ENCODE results near the gene ATP6V1E1. TPM values are rescaled to one million over a fixed set of nuclear protein-coding genes. Genes with fewer than 3 reads are reported as not detected.
A peak's percentile ranks its signal among the peaks of the same experiment; 100 is the strongest.
"Not testable (repeated sequence)": the region's sequence is repeated elsewhere in the genome, so short reads cannot be mapped to it uniquely, and the experiment has no call there.

Gene ATP6V1E1
- total RNA-seq, 2 donors from 2014 or later: 129 to 144 TPM

DNA sequence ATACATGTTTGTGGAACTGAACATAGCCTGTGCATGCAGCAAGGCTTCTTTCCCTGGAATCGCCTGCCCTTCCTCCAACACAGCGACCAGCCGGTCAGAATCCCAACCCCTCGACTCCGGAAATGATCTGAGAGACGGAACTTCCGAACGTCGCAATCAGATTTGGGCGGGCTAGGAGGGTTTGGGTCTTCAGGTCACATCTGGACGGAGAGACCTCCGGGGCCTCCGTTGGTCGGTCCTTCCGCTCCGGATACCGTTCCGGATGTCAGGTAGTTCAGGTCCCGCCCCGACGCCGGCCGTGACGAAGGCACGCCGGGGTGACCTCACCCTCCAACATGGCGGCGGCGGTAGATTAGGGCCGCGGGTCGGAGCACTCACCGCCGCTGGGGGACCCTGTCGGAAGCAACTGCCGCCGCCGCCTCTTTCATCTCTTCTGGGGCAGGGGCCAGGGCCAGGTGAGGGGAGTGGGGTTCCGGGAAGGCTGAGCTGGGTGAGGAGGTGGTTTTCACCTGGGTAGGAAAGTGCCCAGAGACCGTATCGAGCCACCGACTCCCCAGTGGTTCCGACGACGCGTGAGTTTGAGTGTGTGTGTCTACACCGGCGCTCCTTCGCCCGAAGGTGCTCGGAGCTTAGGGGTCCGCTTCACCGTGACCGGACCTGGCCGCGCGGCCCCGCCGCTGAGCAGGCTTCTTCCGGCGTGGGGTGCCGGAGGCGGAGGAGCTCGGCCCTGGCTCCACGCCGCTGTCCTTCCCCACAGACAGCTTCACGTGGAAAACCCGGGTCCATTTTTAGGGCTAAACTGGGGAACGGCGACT, 10.1 kb upstream of the ATP6V1E1 start, which contains the start of gene BCL2L13:
Gene BCL2L13 (plus strand): TSS at position 326 of the 815 bp plus-strand sequence. CDS start 16,955 bp downstream, outside the sequence.
- Histone ChIP-seq H3K9ac (ENCODE audit: extremely low read depth, low read length, poor library complexity, severe bottlenecking) (peak within 1 kb of the TSS; percentile 98), H3K9me3 (ENCODE audit: control insufficient read depth, low read length) (no peaks in the 10 kb centered on the region), H3K27me3 (ENCODE audit: control insufficient read depth, insufficient read depth, low read length, poor library complexity, severe bottlenecking) (no peaks in the 10 kb centered on the region), H3K36me3 (ENCODE audit: control insufficient read depth, insufficient read depth, low read length) (peaks cover 13% of the 10 kb centered on the region), H3K4me1 (ENCODE audit: control insufficient read depth, insufficient read depth, low read length) (no peaks in the 10 kb centered on the region), H3K27ac (ENCODE audit: low read depth, low read length) (peak within 1 kb of the TSS; percentile 93), H3K4me3 (ENCODE audit: low read length) (peak within 1 kb of the TSS; percentile 94)
- WGBS, 2 experiments (ENCODE audit: insufficient coverage in 1 of 2, insufficient read length in 1 of 2): 0% methylated on average over 22 to 70 of the region's 70 CpGs
- Mint-ChIP-seq H3K27ac (peak within 1 kb of the TSS; percentile 98), H3K27me3 (ENCODE audit: insufficient read depth) (no peaks in the 10 kb centered on the region), H3K4me1 (peaks cover 12% of the 10 kb centered on the region), H3K9me3 (peaks cover 10% of the 10 kb centered on the region), H3K4me3 (peak within 1 kb of the TSS; percentile 81), H3K36me3 (ENCODE audit: low read depth) (peaks cover 18% of the 10 kb centered on the region)
- DNase-seq: peak; percentile 97
- TF ChIP-seq, protein P1, sequence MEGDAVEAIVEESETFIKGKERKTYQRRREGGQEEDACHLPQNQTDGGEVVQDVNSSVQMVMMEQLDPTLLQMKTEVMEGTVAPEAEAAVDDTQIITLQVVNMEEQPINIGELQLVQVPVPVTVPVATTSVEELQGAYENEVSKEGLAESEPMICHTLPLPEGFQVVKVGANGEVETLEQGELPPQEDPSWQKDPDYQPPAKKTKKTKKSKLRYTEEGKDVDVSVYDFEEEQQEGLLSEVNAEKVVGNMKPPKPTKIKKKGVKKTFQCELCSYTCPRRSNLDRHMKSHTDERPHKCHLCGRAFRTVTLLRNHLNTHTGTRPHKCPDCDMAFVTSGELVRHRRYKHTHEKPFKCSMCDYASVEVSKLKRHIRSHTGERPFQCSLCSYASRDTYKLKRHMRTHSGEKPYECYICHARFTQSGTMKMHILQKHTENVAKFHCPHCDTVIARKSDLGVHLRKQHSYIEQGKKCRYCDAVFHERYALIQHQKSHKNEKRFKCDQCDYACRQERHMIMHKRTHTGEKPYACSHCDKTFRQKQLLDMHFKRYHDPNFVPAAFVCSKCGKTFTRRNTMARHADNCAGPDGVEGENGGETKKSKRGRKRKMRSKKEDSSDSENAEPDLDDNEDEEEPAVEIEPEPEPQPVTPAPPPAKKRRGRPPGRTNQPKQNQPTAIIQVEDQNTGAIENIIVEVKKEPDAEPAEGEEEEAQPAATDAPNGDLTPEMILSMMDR (conservative IDR thresholded peaks at IDR 0.05): peak; percentile 15

DNA sequence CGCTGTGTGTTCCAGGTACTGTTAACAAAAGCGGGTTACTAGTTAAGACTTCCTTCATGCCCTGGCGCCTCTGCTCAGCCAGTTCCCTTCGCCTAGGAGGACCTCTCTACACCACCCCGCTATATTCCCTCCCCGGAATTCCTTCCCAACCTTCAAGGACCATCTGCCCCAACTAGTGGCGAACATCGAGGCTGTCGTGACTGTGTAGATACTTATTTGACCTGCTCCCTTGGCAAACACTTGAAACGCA, 9.6 kb upstream of the ATP6V1E1 start:
- TF ChIP-seq, protein P1 (conservative IDR thresholded peaks at IDR 0.05): peak; percentile 8
- Histone ChIP-seq H3K4me3 (ENCODE audit: low read length) (peak overlapping the region; percentile 94), H3K4me1 (ENCODE audit: control insufficient read depth, insufficient read depth, low read length) (no peaks in the 10 kb centered on the region), H3K27me3 (ENCODE audit: control insufficient read depth, insufficient read depth, low read length, poor library complexity, severe bottlenecking) (no peaks in the 10 kb centered on the region), H3K27ac (ENCODE audit: low read depth, low read length) (peak overlapping the region; percentile 93), H3K9me3 (ENCODE audit: control insufficient read depth, low read length) (no peaks in the 10 kb centered on the region), H3K9ac (ENCODE audit: extremely low read depth, low read length, poor library complexity, severe bottlenecking) (peak overlapping the region; percentile 98), H3K36me3 (ENCODE audit: control insufficient read depth, insufficient read depth, low read length) (peaks cover 13% of the 10 kb centered on the region)
- 2 to 3% methylated on average over 10 of the region's 10 CpGs for WGBS, 2 experiments (ENCODE audit: insufficient coverage in 1 of 2, insufficient read length in 1 of 2)
- H3K4me1 Mint-ChIP-seq: peaks cover 16% of the 10 kb centered on the region
- no peak for DNase-seq
- H3K27ac Mint-ChIP-seq: peak overlapping the region; percentile 98
- peaks cover 10% of the 10 kb centered on the region for H3K9me3 Mint-ChIP-seq
- peak overlapping the region; percentile 81 for H3K4me3 Mint-ChIP-seq
- H3K36me3 Mint-ChIP-seq (ENCODE audit: low read depth): peaks cover 18% of the 10 kb centered on the region
- H3K27me3 Mint-ChIP-seq (ENCODE audit: insufficient read depth): no peaks in the 10 kb centered on the region

DNA sequence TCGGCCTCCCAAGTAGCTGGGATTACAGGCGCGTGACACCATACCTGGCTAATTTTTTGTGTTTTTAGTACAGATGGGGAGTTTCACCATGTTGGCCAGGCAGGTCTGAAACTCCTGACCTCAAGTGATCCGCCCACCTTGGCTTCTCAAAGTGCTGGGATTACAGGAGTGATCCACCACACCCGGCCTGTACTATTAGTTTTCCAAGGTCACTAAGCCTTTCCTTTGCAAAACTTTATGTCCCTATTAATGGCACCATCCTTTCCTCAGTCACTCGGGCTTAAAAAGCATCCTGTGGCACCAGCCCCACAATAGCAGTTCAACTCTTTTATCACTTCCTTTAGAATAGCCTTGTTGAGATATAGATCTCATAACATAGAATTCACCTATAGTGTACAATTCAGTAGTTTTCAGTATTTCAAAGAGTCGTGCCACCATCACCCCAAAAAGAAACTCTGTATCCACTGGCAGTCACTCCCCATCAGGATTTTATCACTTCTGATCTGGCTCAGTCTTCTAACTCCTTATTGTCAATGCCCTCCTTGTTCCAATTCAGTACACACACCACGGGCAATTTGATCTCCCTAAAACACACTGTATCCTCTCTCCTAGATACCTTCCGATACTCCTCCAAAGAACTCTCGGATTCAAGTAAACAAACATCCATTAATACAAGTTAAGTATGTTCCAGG, 9.1 kb upstream of the ATP6V1E1 start:
- Histone ChIP-seq H3K36me3 (ENCODE audit: control insufficient read depth, insufficient read depth, low read length) (peaks cover 13% of the 10 kb centered on the region), H3K9me3 (ENCODE audit: control insufficient read depth, low read length) (no peaks in the 10 kb centered on the region), H3K27me3 (ENCODE audit: control insufficient read depth, insufficient read depth, low read length, poor library complexity, severe bottlenecking) (no peaks in the 10 kb centered on the region), H3K4me1 (ENCODE audit: control insufficient read depth, insufficient read depth, low read length) (no peaks in the 10 kb centered on the region), H3K4me3 (ENCODE audit: low read length) (peak overlapping the region; percentile 94), H3K9ac (ENCODE audit: extremely low read depth, low read length, poor library complexity, severe bottlenecking) (peak overlapping the region; percentile 98), H3K27ac (ENCODE audit: low read depth, low read length) (peak overlapping the region; percentile 93)
- Mint-ChIP-seq H3K27me3 (ENCODE audit: insufficient read depth) (no peaks in the 10 kb centered on the region), H3K4me1 (peaks cover 18% of the 10 kb centered on the region), H3K4me3 (peak overlapping the region; percentile 81), H3K36me3 (ENCODE audit: low read depth) (peaks cover 13% of the 10 kb centered on the region), H3K27ac (peak overlapping the region; percentile 98), H3K9me3 (peaks cover 8% of the 10 kb centered on the region)
- TF ChIP-seq, protein P1 (conservative IDR thresholded peaks at IDR 0.05): no peak
- WGBS, 2 experiments (ENCODE audit: insufficient coverage in 1 of 2, insufficient read length in 1 of 2): 61 to 75% methylated on average over 6 to 10 of the region's 10 CpGs
- no peak for DNase-seq

DNA sequence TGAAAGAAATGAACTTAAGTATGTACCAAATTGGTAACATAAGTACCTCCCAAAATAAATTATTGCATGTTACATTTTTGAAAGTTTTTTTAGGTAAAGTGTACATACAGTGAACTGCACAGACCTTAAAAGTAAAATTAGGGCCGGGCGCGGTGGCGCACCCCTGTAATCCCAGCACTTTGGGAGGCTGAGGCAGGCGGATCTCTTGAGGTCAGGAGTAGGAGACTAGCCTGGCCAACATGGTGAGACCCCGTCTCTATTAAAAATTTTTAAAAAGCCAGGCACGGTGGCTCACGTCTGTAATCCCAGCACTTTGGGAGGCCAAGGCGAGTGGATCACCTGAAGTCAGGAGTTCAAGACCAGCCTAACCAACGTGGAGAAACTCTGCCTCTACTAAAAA, 8.3 kb upstream of the ATP6V1E1 start:
- not testable (repeated sequence) for H3K27ac Mint-ChIP-seq; H3K4me1 ChIP-seq (ENCODE audit: control insufficient read depth, insufficient read depth, low read length); H3K4me3 Mint-ChIP-seq; H3K36me3 Mint-ChIP-seq (ENCODE audit: low read depth); H3K27me3 Mint-ChIP-seq (ENCODE audit: insufficient read depth); H3K9me3 Mint-ChIP-seq; H3K4me3 ChIP-seq (ENCODE audit: low read length); H3K9me3 ChIP-seq (ENCODE audit: control insufficient read depth, low read length); H3K9ac ChIP-seq (ENCODE audit: extremely low read depth, low read length, poor library complexity, severe bottlenecking); H3K27me3 ChIP-seq (ENCODE audit: control insufficient read depth, insufficient read depth, low read length, poor library complexity, severe bottlenecking); DNase-seq; H3K27ac ChIP-seq (ENCODE audit: low read depth, low read length)
- WGBS, 2 experiments (ENCODE audit: insufficient coverage in 1 of 2, insufficient read length in 1 of 2): 97 to 98% methylated on average over 8 to 10 of the region's 10 CpGs
- peaks cover 13% of the 10 kb centered on the region for H3K36me3 ChIP-seq (ENCODE audit: control insufficient read depth, insufficient read depth, low read length)
- H3K4me1 Mint-ChIP-seq: peaks cover 18% of the 10 kb centered on the region

Measured in endodermal cell (in vitro differentiated cells).